Epithelial cell of esophagus (primary cell): ENCODE data around the gene USHBP1.

Source experiments
- DNase-seq: peaks from one replicate; pipeline ENCODE4 v3.0.0; 2010; ENCODE audit warnings: low read depth
- H3K4me3 ChIP-seq: 2 replicates; pipeline ENCODE4 v1.5.1; 2011; ENCODE audit warnings: mild to moderate bottlenecking, low read length, control low read depth
- TF ChIP-seq, protein P1 (sequence below): IDR thresholded peaks from 2 replicates; pipeline ENCODE4 v1.5.1; 2011; ENCODE audit warnings: low read depth, mild to moderate bottlenecking, low read length, control low read depth, inconsistent platforms; ENCODE audit not compliant: insufficient read depth; ENCODE audit errors: missing control alignments

USHBP1 gene, protein sequence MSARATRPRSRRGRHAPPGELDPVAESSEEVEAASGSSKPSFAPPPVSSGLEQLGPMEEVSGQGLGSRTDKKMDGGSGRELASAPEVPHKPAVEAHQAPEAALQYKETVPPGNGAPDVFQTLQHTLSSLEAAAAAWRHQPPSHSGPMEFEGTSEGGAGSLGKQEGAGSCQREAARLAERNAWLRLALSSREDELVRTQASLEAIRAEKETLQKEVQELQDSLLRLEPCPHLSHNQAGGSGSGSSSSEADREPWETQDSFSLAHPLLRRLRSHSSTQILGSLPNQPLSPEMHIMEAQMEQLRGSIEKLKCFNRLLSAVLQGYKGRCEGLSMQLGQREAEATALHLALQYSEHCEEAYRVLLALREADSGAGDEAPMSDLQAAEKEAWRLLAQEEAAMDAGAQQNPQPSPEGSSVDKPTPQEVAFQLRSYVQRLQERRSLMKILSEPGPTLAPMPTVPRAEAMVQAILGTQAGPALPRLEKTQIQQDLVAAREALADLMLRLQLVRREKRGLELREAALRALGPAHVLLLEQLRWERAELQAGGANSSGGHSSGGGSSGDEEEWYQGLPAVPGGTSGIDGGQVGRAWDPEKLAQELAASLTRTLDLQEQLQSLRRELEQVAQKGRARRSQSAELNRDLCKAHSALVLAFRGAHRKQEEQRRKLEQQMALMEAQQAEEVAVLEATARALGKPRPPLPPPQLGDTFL

DNA sequence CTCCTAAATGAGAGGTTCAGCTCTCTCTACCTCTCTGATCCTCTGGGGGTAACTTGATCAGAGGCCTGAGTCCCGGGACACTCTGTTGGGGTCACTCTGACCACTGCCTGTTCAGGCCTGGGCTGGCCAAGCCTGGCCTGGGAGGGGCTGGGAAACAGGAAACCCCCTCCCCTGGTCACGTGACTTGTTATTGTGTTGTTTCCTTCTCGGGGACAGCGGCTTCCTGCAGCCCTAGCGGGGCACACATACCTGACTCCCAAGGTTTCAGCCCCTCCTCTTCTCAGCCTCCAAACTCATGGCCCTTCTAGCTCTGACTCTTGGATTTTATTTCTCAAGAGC is at the start of gene USHBP1:
Gene USHBP1, minus strand, starts transcription at position 105 of the 339 bp plus-strand sequence. CDS start 446 bp downstream, outside the sequence.
- no peak for DNase-seq
- TF ChIP-seq, protein P1, sequence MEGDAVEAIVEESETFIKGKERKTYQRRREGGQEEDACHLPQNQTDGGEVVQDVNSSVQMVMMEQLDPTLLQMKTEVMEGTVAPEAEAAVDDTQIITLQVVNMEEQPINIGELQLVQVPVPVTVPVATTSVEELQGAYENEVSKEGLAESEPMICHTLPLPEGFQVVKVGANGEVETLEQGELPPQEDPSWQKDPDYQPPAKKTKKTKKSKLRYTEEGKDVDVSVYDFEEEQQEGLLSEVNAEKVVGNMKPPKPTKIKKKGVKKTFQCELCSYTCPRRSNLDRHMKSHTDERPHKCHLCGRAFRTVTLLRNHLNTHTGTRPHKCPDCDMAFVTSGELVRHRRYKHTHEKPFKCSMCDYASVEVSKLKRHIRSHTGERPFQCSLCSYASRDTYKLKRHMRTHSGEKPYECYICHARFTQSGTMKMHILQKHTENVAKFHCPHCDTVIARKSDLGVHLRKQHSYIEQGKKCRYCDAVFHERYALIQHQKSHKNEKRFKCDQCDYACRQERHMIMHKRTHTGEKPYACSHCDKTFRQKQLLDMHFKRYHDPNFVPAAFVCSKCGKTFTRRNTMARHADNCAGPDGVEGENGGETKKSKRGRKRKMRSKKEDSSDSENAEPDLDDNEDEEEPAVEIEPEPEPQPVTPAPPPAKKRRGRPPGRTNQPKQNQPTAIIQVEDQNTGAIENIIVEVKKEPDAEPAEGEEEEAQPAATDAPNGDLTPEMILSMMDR: no peak
- no peak within 1 kb of the TSS for H3K4me3 ChIP-seq

DNA sequence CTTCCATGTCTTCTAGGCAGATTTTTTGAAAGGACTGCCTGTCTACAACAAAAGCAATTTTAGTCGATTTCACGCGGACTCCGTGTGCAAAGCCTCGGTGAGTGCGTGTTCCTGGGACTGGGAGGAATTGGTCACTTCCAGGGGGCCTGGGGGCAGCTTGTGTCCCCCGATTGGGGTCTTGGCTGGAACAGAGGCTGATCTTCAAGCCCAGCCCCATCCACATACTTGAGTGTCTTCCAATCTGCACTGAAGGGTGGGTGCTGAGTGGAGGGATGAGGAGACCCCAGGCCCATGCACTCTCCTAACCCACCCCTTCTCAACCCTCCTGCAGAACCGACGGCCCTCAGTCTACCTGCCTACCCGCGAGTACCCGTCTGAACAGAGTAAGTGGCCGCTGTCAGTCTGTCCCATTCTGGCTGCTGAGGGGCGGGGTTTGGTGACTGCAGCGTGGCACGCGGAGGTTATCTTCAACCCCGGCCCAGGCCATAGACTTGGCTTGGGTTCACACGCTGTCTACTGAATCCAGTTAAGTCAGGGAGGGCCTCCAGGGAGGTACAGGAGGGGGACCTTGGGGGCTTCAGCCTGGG is 49.6 kb upstream of the USHBP1 start:
- no peak overlapping the region for H3K4me3 ChIP-seq
- TF ChIP-seq, protein P1: no peak
- DNase-seq: no peak

DNA sequence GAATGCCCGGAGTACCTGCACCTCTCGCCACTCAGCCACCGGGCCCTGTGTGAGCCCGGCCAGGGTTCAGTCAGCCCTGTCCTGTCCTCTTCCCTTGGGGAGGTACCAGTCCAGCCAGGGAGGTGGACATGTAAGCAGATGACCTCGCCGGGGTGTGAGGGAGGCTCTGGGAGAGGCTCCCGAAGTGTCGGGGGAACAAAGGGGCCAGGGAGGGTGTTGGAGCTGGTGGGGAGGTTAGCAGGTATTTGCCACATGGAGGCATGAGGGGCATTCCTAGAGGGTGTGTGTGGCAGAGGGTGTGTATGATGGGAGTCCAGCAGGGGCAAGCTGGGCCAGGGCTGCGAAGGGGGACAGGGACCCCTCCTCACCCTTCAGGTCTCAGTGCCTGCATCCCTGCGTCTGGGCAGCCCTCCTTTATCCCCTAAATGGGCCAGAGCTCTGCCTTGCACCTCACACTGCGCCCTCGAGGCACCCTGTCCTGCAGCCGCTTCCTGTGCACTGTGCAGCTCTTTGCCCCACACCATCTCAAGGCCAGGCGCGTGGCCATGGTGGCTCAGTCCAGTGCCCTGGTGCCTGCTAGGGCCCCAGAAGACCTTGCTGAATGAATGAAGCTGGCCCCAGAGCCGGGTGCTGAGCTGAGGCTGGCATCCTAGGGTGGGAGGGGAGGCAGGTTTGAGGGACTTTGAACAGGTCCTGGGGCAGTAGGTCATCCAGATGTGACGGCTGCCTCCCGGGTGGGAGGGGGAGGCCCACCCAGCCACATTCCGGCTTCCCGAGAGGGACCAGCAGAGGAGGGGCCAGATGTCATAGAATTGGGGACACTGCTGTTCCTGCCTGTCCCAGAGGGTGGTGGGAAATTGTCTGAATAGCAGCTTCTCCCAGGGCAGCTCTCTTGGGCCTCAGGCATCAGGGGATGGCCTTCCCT is 47.9 kb upstream of the USHBP1 start:
- no peak for DNase-seq
- H3K4me3 ChIP-seq: no peak overlapping the region
- TF ChIP-seq, protein P1: no peak

DNA sequence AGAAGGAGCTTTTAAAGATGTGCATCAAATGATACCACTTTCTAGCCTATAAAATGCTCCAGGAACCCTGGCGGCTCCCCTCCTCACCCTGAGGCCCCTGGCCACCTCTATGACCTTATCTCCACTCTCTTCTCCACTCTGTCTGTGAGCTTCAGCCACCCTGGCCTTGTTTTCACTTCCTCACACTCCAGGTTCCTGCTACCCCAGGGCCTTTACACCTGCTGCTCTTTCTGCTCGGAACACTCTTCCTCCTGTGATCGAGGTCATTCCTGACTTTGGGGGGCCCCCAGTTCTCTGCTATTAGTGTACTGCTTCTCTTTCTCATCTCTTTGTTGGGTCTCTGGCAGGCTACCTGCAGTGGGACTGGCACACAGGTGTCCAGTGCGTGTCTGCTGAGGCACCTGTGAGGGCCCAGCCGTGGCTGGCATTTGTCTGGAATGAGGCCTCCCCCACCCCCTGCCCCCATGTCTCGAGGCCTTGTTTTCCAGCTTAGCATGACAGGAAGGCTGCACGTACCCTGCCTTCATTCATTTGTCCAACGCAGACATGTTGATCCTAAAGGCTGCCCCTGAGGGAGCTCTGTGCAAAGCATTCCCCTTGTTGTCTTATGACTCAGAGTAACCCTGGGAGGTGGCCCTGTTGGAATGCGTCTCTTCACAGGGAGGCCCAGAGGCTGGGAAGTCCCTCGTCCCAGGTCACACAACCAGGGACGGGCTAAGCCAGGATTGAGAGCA is 47.1 kb upstream of the USHBP1 start:
- DNase-seq: peak; percentile 77
- no peak overlapping the region for H3K4me3 ChIP-seq
- TF ChIP-seq, protein P1: no peak

DNA sequence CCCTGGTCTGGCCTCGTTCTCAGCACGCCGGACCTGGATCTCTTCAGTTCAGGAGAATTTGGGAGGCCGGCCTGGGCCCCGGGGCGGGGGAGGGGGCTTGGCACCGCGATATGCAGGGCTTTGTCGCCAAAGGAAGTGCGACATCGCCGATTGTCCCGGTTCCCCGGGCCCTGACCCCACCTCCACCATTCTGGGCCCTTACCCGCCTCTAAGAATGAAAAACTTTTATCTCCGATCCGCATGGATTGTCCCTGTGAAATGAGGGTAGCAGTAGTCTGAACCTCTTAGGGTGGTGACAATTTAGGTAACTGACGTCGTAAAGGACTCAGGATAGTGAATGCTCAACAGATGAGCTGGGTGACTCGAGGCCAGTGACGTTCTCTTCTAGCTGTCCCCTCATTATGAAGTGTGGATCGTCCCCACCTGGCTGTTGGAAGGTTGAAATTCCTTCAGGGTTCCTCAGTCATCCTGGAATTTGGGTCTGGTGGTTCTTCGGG is 45.5 kb upstream of the USHBP1 start:
- no peak for DNase-seq
- H3K4me3 ChIP-seq: peak overlapping the region; percentile 82
- TF ChIP-seq, protein P1: no peak
